ENCODE results near the gene ESRRG. TPM values are rescaled to one million over a fixed set of nuclear protein-coding genes. Genes with fewer than 3 reads are reported as not detected.

ESRRG gene
- total RNA-seq, 2 donors from 2014 or later: not detected

DNA sequence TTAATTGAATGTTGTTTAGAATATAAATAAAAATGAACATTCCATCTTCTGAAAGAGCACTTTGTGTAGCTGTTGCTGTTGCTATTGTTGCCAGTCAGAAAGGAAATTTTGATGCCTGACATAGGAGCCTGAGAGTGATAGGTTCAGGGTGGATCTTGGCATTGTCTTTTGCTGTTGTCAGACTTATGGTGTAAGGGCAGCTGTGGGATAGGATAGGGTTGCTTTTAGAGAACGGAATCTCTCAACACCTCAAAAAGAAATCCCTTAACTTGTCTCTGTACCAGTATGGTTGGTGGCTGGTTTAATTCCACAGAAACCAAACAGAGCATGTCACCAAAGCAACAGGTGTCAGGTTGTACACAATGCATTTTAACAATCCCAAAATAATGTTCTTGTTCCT is 62.7 kb downstream of the ESRRG start:
- H3K27me3 ChIP-seq (replicated peaks; ENCODE audit: insufficient read depth): no peaks in the 10 kb centered on the region
- DNase-seq (ENCODE audit: low spot score) (no peak), ATAC-seq (ENCODE audit: insufficient number of reproducible peaks, low FRiP score, low read depth) (no peak)
- H3K27ac ChIP-seq: no peak overlapping the region
- H3K4me3 ChIP-seq: no peak overlapping the region
- H3K9me3 ChIP-seq: no peaks in the 10 kb centered on the region
- H3K36me3 ChIP-seq: no peaks in the 10 kb centered on the region
- no peaks in the 10 kb centered on the region for H3K4me1 ChIP-seq (ENCODE audit: control insufficient read depth in 1 of 2, low read depth in 2 of 2)
- TF ChIP-seq, protein P1, sequence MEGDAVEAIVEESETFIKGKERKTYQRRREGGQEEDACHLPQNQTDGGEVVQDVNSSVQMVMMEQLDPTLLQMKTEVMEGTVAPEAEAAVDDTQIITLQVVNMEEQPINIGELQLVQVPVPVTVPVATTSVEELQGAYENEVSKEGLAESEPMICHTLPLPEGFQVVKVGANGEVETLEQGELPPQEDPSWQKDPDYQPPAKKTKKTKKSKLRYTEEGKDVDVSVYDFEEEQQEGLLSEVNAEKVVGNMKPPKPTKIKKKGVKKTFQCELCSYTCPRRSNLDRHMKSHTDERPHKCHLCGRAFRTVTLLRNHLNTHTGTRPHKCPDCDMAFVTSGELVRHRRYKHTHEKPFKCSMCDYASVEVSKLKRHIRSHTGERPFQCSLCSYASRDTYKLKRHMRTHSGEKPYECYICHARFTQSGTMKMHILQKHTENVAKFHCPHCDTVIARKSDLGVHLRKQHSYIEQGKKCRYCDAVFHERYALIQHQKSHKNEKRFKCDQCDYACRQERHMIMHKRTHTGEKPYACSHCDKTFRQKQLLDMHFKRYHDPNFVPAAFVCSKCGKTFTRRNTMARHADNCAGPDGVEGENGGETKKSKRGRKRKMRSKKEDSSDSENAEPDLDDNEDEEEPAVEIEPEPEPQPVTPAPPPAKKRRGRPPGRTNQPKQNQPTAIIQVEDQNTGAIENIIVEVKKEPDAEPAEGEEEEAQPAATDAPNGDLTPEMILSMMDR (IDR thresholded peaks at IDR 0.05): no peak

DNA sequence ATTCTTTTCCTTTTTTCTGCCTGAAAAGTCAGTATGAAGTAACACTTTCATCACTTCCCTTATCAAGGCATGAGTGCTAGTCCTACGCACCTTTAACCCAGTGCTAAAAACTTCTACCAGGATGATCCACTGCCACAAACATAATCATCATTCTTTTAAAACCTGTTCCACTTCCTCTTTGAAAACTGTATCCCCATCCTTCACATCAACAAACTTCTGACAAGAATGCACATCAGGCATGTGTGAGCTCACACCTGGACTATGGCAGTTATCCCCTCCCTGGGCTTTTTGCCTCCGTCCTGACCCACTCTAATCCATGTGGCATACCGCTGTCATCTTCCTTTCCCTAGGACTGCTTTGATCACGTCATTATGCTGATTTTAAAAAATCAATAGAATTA is 70.2 kb downstream of the ESRRG start:
- Histone ChIP-seq H3K27me3 (replicated peaks; ENCODE audit: insufficient read depth) (no peaks in the 10 kb centered on the region), H3K36me3 (no peaks in the 10 kb centered on the region), H3K9me3 (no peaks in the 10 kb centered on the region), H3K4me3 (no peak overlapping the region), H3K4me1 (ENCODE audit: control insufficient read depth in 1 of 2, low read depth in 2 of 2) (no peaks in the 10 kb centered on the region), H3K27ac (no peak overlapping the region)
- ATAC-seq (ENCODE audit: insufficient number of reproducible peaks, low FRiP score, low read depth) (no peak), DNase-seq (ENCODE audit: low spot score) (no peak)
- TF ChIP-seq, protein P1 (IDR thresholded peaks at IDR 0.05): no peak

GRCh38 chr1:216651826-216652418 is 71.3 kb downstream of the ESRRG start:
- Histone ChIP-seq H3K4me3 (no peak overlapping the region), H3K36me3 (no peaks in the 10 kb centered on the region), H3K27ac (no peak overlapping the region), H3K27me3 (replicated peaks; ENCODE audit: insufficient read depth) (no peaks in the 10 kb centered on the region), H3K9me3 (no peaks in the 10 kb centered on the region), H3K4me1 (ENCODE audit: control insufficient read depth in 1 of 2, low read depth in 2 of 2) (no peaks in the 10 kb centered on the region)
- TF ChIP-seq, protein P1 (IDR thresholded peaks at IDR 0.05): no peak
- DNase-seq (ENCODE audit: low spot score): no peak
- ATAC-seq (ENCODE audit: insufficient number of reproducible peaks, low FRiP score, low read depth): no peak

- no peak overlapping the region for H3K4me3 ChIP-seq
- no peaks in the 10 kb centered on the region for H3K36me3 ChIP-seq
- H3K4me1 ChIP-seq (ENCODE audit: control insufficient read depth in 1 of 2, low read depth in 2 of 2): no peaks in the 10 kb centered on the region
- no peaks in the 10 kb centered on the region for H3K9me3 ChIP-seq
- TF ChIP-seq, protein P1 (IDR thresholded peaks at IDR 0.05): no peak
- no peak for ATAC-seq (ENCODE audit: insufficient number of reproducible peaks, low FRiP score, low read depth)
- H3K27ac ChIP-seq: no peak overlapping the region
- DNase-seq (ENCODE audit: low spot score): no peak
- H3K27me3 ChIP-seq (replicated peaks; ENCODE audit: insufficient read depth): no peaks in the 10 kb centered on the region
Observed at GRCh38 chr1:216643176-216643575, 80.1 kb downstream of the ESRRG start.

- H3K9me3 ChIP-seq: no peaks in the 10 kb centered on the region
- no peak overlapping the region for H3K27ac ChIP-seq
- no peaks in the 10 kb centered on the region for H3K36me3 ChIP-seq
- H3K27me3 ChIP-seq (replicated peaks; ENCODE audit: insufficient read depth): no peaks in the 10 kb centered on the region
- ATAC-seq (ENCODE audit: insufficient number of reproducible peaks, low FRiP score, low read depth): no peak
- TF ChIP-seq, protein P1 (IDR thresholded peaks at IDR 0.05): no peak
- no peak for DNase-seq (ENCODE audit: low spot score)
- no peaks in the 10 kb centered on the region for H3K4me1 ChIP-seq (ENCODE audit: control insufficient read depth in 1 of 2, low read depth in 2 of 2)
- no peak overlapping the region for H3K4me3 ChIP-seq
Observed at GRCh38 chr1:216641669-216642460, 81.4 kb downstream of the ESRRG start.

All from thoracic aorta (tissue), 2 donors.